GM12892 (cell line): Measurements from ENCODE around the gene ASTN2.

Source experiments
- DNase-seq: peaks from one replicate; pipeline ENCODE4 v3.0.0; 2011; ENCODE audit not compliant: insufficient read length
- FAIRE-seq: peaks from 2 replicates; lab custom pipeline; 2011; peaks lifted over from hg19 to GRCh38; lab: Jason Lieb, UNC
- POLR2A ChIP-seq: IDR thresholded peaks from 2 replicates; pipeline ENCODE4 v1.6.1; 2011; ENCODE audit warnings: low read depth, low read length, control low read depth
- POLR2AphosphoS5 ChIP-seq: IDR thresholded peaks from 2 replicates; pipeline ENCODE4 v1.6.1; 2011; ENCODE audit warnings: low read depth, low read length, control low read depth
- TAF1 ChIP-seq: IDR thresholded peaks from 2 replicates; pipeline ENCODE4 v1.6.1; 2011; ENCODE audit warnings: low read depth, mild to moderate bottlenecking, control low read depth, low read length, borderline replicate concordance

ASTN2 gene

GRCh38 chr9:117214416-117214815, 200.4 kb downstream of the ASTN2 start:
- TF ChIP-seq POLR2AphosphoS5 (no peak), TAF1 (no peak), POLR2A (no peak)
- no peak for FAIRE-seq

GRCh38 chr9:117211280-117211679, 203.6 kb downstream of the ASTN2 start:
- TF ChIP-seq POLR2AphosphoS5 (no peak), POLR2A (no peak), TAF1 (no peak)
- no peak for FAIRE-seq

More at GRCh38 chr9:117214416-117214815, 200.4 kb downstream of the ASTN2 start:
- no peak for DNase-seq

GRCh38 chr9:117205806-117206205, 209.1 kb downstream of the ASTN2 start:
- no peak for FAIRE-seq
- no peak for TF ChIP-seq POLR2A
- no peak for TF ChIP-seq POLR2AphosphoS5
- no peak for TF ChIP-seq TAF1
- DNase-seq = no peak

More at GRCh38 chr9:117211280-117211679, 203.6 kb downstream of the ASTN2 start:
- DNase-seq = no peak

GRCh38 chr9:117204971-117205370, 209.9 kb downstream of the ASTN2 start:
- DNase-seq = no peak
- FAIRE-seq = no peak
- TF ChIP-seq TAF1 = no peak
- no peak for TF ChIP-seq POLR2A

- no peak for FAIRE-seq
- no peak for DNase-seq
- TF ChIP-seq POLR2A = no peak
- TF ChIP-seq TAF1 = no peak
- TF ChIP-seq POLR2AphosphoS5 = no peak
These were observed 223.2 kb downstream of the ASTN2 start for GRCh38 chr9:117191504-117192261.

- FAIRE-seq = no peak
- TF ChIP-seq POLR2A (no peak), POLR2AphosphoS5 (no peak), TAF1 (no peak)
- DNase-seq = no peak
These were observed 225.7 kb downstream of the ASTN2 start for GRCh38 chr9:117189121-117189520.

GRCh38 chr9:117188394-117188793, 226.5 kb downstream of the ASTN2 start:
- DNase-seq = no peak
- TF ChIP-seq POLR2A = no peak
- TF ChIP-seq POLR2AphosphoS5 = no peak
- no peak for FAIRE-seq

GRCh38 chr9:117187498-117187897, 227.4 kb downstream of the ASTN2 start:
- TF ChIP-seq POLR2A = no peak
- no peak for TF ChIP-seq POLR2AphosphoS5
- TF ChIP-seq TAF1 = no peak
- no peak for DNase-seq
- FAIRE-seq = no peak

GRCh38 chr9:117184173-117184572, 230.7 kb downstream of the ASTN2 start:
- no peak for TF ChIP-seq POLR2AphosphoS5
- TF ChIP-seq TAF1 = no peak
- FAIRE-seq (no peak), DNase-seq (no peak)

GRCh38 chr9:117182046-117182445, 232.8 kb downstream of the ASTN2 start:
- FAIRE-seq = no peak
- TF ChIP-seq POLR2AphosphoS5 = no peak
- no peak for TF ChIP-seq TAF1
- no peak for TF ChIP-seq POLR2A
- no peak for DNase-seq

GRCh38 chr9:117180896-117181445, 233.9 kb downstream of the ASTN2 start:
- no peak for FAIRE-seq
- DNase-seq = no peak
- TF ChIP-seq TAF1 (no peak), POLR2AphosphoS5 (no peak), POLR2A (no peak)
